ENCODE data around the gene ARSK. TPM values are rescaled to one million over a fixed set of nuclear protein-coding genes. Genes with fewer than 3 reads are reported as not detected.

ARSK gene
- total and polyA plus RNA-seq, 2 of the 13 experiments (the other 11 are each of a cell fraction or from before 2014, with no cell fraction given): 7.9 TPM

GRCh38 chr5:95646569-95647431 is 91.9 kb downstream of the ARSK start, which contains the start of gene RFESD (continued):
- TF ChIP-seq MLXIP (CRISPR knock-in tag; IDR thresholded peaks at IDR 0.05; ENCODE audit: borderline replicate concordance) (no peak), ARID5B (CRISPR knock-in tag; IDR thresholded peaks at IDR 0.05) (peak; percentile 90), PBX3 (CRISPR knock-in tag; IDR thresholded peaks at IDR 0.05; ENCODE audit: borderline replicate concordance) (0 out of 2 replicates have a peak, but pooled peaks have one; percentile 34), ZNF552 (CRISPR knock-in tag; IDR thresholded peaks at IDR 0.05; ENCODE audit: borderline replicate concordance) (peak; percentile 7; the same call in 1 of the 2 replicates), E2F2 (CRISPR knock-in tag; IDR thresholded peaks at IDR 0.05; ENCODE audit: borderline replicate concordance) (peak; percentile 14; the same call in 1 of the 2 replicates), ZBTB3 (CRISPR knock-in tag; IDR thresholded peaks at IDR 0.05; ENCODE audit: borderline replicate concordance, low read depth) (no peak), ELF3 (CRISPR knock-in tag; IDR thresholded peaks at IDR 0.05) (peak; percentile 92), RARA (CRISPR knock-in tag; IDR thresholded peaks at IDR 0.05) (peak; percentile 66; the same call in 1 of the 2 replicates), MIER2 (CRISPR knock-in tag; IDR thresholded peaks at IDR 0.05) (no peak), TGIF2 (CRISPR knock-in tag; IDR thresholded peaks at IDR 0.05) (0 out of 2 replicates have a peak, but pooled peaks have one; percentile 66), ZNF572 (CRISPR knock-in tag; IDR thresholded peaks at IDR 0.05) (no peak), ZNF275 (CRISPR knock-in tag; IDR thresholded peaks at IDR 0.05; ENCODE audit: borderline replicate concordance) (0 out of 2 replicates have a peak, but pooled peaks have one; percentile 62), NFIC (IDR thresholded peaks at IDR 0.05; ENCODE audit: low read length) (no peak; the same call in 1 of the 2 replicates), ATF2 (CRISPR knock-in tag; IDR thresholded peaks at IDR 0.05) (peak; percentile 83; the same call in 1 of the 2 replicates), ZNF260 (CRISPR knock-in tag; IDR thresholded peaks at IDR 0.05; ENCODE audit: borderline replicate concordance, low read depth) (no peak)

Data from HepG2 (cell line).